ENCODE results near the gene RABGAP1L. TPM values are rescaled to one million over a fixed set of nuclear protein-coding genes. Genes with fewer than 3 reads are reported as not detected.

Gene RABGAP1L
- total and polyA plus RNA-seq, 2 of the 8 experiments (the other 6 are each of a cell fraction or from before 2014, with no cell fraction given), result 33.3 to 156 TPM

DNA sequence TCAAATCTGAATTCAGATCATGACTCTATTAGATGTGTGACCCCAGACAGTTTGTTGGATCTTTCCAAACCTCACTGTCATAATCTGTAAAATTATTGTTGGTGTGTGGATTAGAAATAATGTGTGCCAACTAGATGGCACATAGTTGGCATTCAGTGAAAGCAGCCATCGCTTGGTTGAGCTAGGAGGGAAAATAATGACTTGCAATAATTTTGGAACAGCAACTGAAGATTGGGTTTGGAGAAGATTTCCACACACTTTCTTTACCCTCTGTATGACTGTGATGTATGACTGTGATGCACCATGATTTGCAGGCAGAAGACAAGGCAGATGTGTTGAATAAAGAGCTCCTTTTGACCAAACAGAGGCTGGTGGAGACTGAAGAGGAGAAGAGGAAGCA lies 816.4 kb downstream of the RABGAP1L start (continued):
- TF ChIP-seq SAP30 (IDR thresholded peaks at IDR 0.05; ENCODE audit: insufficient read depth, insufficient replicate concordance, low read length), result no peak

Measured in H1 (cell line).